Measurements from ENCODE around the gene HELQ. TPM values are rescaled to one million over a fixed set of nuclear protein-coding genes. Genes with fewer than 3 reads are reported as not detected.

HELQ gene
- total RNA-seq, 4 donors from 2014 or later = 17.9 to 48.7 (median 25.2) TPM

DNA sequence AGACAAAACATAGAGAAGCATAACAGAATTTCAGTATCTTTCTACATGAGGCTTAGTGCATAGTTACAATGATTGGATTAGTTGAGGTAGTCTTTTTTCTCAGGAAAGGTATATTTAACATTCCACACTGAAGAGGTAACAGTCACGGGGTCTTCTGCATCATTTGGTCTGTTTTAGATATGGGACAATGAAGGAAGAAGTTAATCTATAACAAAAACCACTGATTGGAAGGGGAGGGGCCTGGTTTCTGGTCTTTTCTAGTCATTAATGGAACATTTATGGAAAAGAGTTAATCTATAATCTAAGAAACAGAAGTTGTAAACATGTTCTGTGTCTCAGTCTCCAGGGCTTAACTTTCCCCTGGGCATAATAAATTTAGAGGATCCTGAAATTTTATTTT lies 83.7 kb downstream of the HELQ start:
- no peak for DNase-seq
- Histone ChIP-seq H3K4me1 (no peaks in the 10 kb centered on the region), H3K27me3 (no peaks in the 10 kb centered on the region), H3K27ac (no peak overlapping the region), H3K9me3 (no peaks in the 10 kb centered on the region), H3K4me3 (no peak overlapping the region), H3K36me3 (no peaks in the 10 kb centered on the region)
- intact Hi-C loops (cut with DNase I; ENCODE audit: low total_unique reads) = no loop called here
- TF ChIP-seq POLR2A (IDR thresholded peaks at IDR 0.05) = no peak
- TF ChIP-seq, protein P1, sequence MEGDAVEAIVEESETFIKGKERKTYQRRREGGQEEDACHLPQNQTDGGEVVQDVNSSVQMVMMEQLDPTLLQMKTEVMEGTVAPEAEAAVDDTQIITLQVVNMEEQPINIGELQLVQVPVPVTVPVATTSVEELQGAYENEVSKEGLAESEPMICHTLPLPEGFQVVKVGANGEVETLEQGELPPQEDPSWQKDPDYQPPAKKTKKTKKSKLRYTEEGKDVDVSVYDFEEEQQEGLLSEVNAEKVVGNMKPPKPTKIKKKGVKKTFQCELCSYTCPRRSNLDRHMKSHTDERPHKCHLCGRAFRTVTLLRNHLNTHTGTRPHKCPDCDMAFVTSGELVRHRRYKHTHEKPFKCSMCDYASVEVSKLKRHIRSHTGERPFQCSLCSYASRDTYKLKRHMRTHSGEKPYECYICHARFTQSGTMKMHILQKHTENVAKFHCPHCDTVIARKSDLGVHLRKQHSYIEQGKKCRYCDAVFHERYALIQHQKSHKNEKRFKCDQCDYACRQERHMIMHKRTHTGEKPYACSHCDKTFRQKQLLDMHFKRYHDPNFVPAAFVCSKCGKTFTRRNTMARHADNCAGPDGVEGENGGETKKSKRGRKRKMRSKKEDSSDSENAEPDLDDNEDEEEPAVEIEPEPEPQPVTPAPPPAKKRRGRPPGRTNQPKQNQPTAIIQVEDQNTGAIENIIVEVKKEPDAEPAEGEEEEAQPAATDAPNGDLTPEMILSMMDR (IDR thresholded peaks at IDR 0.05) = no peak

DNA sequence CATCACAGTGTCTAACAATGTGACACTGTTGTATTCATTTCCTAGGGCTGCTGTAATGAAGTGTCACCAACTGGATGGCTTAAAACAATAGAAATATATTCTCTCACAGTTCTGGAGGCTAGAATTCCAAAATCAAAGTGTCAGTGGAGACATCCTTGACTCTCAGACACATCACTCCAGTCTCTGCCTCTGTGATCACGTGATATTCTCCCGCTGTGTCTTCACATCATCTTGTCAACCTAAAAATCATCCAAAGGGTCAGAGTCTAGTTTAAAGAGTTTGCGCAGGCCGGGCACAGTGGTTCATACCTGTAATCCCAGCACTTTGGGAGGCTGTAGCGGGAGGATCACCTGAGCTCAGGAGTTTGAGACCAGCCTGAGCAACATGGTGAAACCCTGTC lies 84.4 kb downstream of the HELQ start:
- H3K4me1 ChIP-seq = no peaks in the 10 kb centered on the region
- H3K27ac ChIP-seq = no peak overlapping the region
- H3K36me3 ChIP-seq = no peaks in the 10 kb centered on the region
- no peaks in the 10 kb centered on the region for H3K9me3 ChIP-seq
- TF ChIP-seq, protein P1 (IDR thresholded peaks at IDR 0.05) = no peak
- no peak for TF ChIP-seq POLR2A (IDR thresholded peaks at IDR 0.05)
- no peak overlapping the region for H3K4me3 ChIP-seq
- DNase-seq = no peak
- intact Hi-C loops (cut with DNase I; ENCODE audit: low total_unique reads) = no loop called here
- no peaks in the 10 kb centered on the region for H3K27me3 ChIP-seq

DNA sequence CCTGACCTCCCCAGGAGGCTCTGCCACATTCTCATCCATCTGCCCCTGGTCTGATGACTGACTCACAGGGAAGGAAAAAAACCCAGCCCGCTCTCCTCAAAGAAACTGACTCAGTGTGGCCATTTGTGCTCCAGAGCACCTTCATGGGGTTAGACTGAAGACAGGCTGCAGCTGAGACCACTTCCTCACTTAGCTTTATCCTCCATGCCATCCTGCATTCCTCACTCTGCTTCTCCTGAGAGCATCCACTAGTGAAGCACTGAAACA lies 85.0 kb downstream of the HELQ start:
- no peaks in the 10 kb centered on the region for H3K27me3 ChIP-seq
- H3K36me3 ChIP-seq = no peaks in the 10 kb centered on the region
- DNase-seq = no peak
- no peaks in the 10 kb centered on the region for H3K4me1 ChIP-seq
- TF ChIP-seq POLR2A (IDR thresholded peaks at IDR 0.05) = no peak
- TF ChIP-seq, protein P1 (IDR thresholded peaks at IDR 0.05) = no peak
- intact Hi-C loops (cut with DNase I; ENCODE audit: low total_unique reads) = no loop called here
- H3K9me3 ChIP-seq = no peaks in the 10 kb centered on the region
- no peak overlapping the region for H3K4me3 ChIP-seq
- H3K27ac ChIP-seq = no peak overlapping the region

DNA sequence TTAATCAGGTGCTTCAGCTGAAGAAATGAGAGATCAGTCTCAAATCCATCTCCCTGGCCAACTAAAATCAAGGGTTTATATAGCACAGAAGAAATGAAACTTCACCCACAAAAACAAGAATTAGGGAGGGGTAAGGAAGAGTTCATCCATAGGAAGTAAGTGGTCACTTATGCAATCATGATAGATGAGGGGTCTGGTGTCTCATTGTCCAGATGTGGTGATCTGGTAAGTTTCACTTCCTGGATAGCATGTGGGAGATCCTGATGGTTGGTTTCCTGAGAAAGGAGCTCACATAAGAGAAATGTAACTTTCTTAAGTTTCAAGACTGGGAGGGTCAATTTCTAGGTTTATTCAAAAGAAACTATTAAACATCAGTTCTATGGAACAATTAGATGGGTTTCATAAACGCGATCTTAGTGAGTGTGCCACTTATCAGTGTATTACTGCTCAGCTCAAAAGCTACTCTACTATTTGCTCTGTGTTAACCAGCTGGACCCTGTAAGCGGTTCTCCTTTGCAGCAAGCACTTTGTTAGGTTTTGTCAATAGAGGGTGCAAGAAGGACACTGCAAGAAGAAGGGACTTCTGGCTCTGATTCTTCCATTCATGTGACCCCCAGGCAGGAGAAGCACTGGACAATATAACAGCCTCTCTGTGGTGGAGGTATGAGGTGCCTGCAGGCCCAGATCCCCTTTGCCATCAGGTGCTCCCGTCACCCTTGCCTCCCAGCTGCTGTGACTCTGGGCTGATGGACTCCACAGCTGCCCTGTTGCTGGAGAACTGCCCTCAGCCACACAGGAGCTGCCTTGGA lies 85.6 kb downstream of the HELQ start:
- no peaks in the 10 kb centered on the region for H3K4me1 ChIP-seq
- H3K27me3 ChIP-seq = no peaks in the 10 kb centered on the region
- no peak for DNase-seq
- no peaks in the 10 kb centered on the region for H3K9me3 ChIP-seq
- no peak overlapping the region for H3K27ac ChIP-seq
- intact Hi-C loops (cut with DNase I; ENCODE audit: low total_unique reads) = no loop called here
- TF ChIP-seq, protein P1 (IDR thresholded peaks at IDR 0.05) = no peak
- no peak for TF ChIP-seq POLR2A (IDR thresholded peaks at IDR 0.05)
- H3K4me3 ChIP-seq = no peak overlapping the region
- H3K36me3 ChIP-seq = no peaks in the 10 kb centered on the region

DNA sequence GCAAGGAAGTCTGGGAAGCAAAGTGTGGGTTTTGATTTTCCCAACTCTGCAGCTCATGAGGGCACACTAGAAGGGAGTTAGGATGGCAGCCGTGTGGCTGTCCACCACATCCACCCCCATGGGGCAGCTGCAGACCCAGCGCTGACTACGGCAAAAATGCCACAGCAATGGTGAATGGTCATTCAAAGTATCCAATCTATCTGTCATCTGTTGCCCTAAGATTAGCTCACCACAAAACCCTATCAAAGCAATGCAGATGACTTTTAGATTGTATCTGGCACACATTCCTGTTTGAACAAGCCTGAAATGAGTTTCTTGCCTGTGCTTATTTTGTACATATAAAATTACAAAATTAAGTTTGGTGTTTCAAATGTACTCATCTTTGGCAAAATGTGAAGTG lies 91.3 kb downstream of the HELQ start:
- Histone ChIP-seq H3K27ac (no peak overlapping the region), H3K27me3 (no peaks in the 10 kb centered on the region), H3K9me3 (no peaks in the 10 kb centered on the region), H3K4me1 (no peaks in the 10 kb centered on the region), H3K4me3 (no peak overlapping the region), H3K36me3 (no peaks in the 10 kb centered on the region)
- intact Hi-C loops (cut with DNase I; ENCODE audit: low total_unique reads) = no loop called here
- TF ChIP-seq POLR2A (IDR thresholded peaks at IDR 0.05) = no peak
- TF ChIP-seq, protein P1 (IDR thresholded peaks at IDR 0.05) = no peak
- DNase-seq = no peak
